ENCODE measurements around the gene KIF2C. TPM values are rescaled to one million over a fixed set of nuclear protein-coding genes. Genes with fewer than 3 reads are reported as not detected.
A peak's percentile ranks its signal among the peaks of the same experiment; 100 is the strongest.
"Not testable (repeated sequence)": the region's sequence is repeated elsewhere in the genome, so short reads cannot be mapped to it uniquely, and the experiment has no call there.

Gene KIF2C
- total RNA-seq, 1 donor from 2014 or later, result 26.0 TPM

DNA sequence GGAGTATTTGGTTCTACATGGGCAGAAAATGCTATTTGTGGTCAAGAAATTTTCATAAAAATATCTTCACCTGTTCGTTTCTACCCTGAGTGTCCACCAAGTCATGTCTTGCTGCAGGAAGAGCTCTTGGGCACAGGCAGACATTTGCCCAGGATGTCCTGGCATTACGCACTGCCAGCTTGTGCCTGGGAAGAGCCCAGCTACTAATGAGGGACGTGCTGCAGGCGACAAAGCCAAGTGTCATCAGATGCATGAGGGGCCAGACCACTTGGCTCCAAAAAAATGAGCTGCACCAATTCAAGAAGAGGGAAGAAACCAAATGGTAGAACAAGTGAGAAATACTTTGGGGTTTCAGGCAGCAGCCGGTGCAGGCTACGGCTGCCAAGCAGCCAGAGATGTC, 21.5 kb upstream of the KIF2C start:
- no peak for DNase-seq (ENCODE audit: low read depth, low spot score)

DNA sequence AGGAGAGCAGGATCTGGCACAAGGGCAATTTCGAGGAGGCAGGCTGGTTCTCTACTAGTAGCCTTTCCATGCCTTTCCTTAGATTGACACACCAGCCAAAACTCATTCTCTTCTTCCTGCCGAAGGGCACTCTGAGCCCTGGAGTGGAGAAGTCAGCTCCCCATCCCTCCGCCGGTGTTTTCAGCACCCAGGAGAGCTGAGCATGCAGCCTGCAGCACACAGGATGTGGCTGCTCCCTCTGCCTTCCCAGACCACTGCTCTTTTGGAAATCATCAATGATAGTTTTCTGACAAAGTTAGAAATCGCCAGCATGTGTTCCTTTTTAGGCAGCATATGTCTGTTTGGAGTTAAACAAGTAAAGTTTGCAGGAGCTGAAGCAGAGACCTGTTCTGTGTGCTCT, 20.3 kb upstream of the KIF2C start:
- no peak for DNase-seq (ENCODE audit: low read depth, low spot score)

GRCh38 chr1:44720281-44720680, 19.4 kb upstream of the KIF2C start:
- DNase-seq (ENCODE audit: low read depth, low spot score), result no peak

DNA sequence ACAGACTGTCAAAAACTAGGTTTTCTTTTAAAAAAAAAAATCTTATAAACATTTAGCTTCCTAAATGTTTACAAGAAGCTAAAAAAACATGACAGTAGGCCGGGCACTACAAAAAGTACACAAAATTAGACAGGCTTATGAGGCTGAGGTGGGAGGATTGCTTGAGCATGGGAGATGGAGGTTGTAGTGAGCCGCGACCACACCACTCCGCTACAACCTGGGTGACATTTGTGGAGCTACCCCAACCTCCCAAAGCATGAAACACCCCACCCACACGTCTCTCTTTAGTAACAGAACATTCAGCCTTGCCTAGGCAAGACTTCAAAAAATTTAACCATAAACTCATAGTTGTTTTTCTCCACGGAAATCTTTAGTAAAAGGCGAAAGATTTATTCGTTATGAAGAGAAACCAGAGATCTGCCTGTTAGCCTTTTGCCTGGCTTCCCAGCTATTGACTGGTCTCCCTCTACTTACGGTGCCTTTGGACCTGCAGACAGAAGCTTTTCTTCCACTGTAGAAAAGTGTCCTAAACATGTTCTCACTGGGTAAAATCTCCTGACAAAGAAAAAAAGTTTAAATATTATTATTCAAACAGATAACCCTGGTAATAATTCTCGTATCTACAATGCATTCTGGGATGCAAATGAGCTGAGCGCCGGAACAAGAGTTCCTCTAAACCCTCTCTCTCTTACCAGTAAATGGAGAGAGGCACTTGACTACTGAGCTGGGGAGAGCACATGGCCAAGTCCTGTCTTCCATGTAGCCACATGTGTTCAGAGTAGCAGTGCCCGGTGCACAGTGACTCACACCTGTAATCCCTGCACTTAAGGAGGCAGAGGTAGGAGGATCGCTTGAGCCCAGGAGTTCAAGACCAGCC, 17.9 kb upstream of the KIF2C start:
- DNase-seq (ENCODE audit: low read depth, low spot score), result no peak

DNA sequence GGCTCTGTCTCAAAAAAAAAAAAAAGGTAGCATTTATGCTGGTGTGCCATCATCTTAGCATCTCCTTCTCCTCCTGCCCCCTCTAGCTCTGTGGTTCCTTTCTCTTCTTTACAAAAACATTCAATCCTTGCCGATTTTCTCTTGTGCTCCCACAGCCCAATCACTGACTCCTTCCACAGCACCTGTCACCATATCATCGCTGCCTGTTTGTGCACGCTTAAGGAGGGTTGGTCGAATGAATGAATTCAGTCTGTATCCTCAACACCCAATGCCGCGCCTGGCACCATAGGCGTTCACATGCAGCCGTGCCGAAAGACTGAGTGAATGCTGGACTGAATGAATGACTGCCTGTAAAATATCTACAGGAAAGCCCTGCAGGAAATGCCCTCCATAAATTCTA, 16.6 kb upstream of the KIF2C start:
- no peak for DNase-seq (ENCODE audit: low read depth, low spot score)

DNA sequence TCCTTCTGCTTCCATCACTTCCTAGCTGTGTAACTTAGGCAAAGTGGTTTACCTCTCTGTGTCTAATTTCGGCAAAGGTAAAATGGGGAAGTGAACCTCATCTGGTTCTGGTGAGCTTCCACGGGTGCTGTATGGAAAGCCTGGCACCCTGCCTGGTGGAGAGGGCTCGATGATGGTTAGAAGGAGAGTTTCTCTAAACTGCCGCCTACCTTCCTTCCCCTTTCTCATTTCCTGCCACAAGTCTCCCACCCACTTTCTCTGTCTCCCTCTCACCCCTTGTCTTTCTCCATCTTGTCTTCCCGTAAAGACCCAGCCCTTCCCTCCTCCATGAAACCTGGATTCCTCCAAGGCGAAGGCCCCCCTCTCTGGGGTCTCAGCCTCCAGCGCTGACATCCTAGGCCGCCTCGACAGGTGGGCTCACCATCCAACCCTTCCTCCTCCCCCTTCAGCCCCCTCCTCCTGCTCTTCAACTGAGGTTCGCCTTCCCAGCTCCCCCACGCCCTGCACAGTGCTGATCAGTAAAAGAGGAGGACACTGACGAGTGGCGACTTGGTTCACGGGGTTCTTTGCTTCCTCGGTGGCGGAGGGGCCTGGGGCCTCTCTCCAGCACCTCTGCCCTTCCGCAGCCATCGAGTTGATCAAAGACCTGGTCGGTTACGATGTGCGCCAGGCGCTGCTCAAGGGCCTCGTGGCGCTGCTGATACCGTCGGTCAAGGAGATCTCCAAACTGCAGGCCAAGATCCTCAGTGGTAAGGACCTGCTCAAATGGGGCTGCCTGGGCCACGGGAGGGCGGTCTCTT, 15.9 kb upstream of the KIF2C start:
- DNase-seq (ENCODE audit: low read depth, low spot score), result no peak

DNA sequence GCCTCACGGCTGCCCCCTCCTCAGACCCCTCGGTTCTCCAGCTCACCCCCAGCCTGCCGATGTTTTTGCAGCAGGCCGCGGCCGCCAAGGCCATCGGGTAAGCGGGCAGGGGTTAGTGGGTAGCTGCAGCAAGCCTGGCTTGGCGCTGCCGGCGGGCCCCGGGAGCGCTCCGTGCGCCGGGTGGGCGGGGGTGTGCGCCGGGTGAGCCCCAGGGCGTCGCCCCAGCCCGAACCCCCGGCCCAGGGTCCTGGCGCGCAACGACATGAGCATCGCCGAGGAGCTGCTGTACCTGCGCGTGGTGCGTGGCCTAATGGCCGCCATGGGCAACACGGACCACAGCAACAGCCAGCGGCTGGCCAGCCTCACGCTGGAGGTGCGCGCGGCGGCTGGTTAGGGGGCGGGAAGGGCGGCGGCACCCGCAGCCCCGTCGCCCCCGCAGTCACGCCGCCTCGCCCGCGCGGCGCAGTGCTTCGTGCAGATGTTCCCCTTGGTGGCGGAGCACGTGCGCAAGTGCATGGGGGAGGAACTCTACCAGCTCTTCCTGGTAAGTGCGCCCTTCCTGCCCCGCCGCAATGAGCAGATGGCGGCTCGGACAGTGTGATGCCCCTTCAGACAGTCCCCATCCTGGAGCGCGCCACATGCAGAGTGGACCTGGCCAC, 15.2 kb upstream of the KIF2C start:
- DNase-seq (ENCODE audit: low read depth, low spot score), result no peak

- no peak for DNase-seq (ENCODE audit: low read depth, low spot score)
Observed at GRCh38 chr1:44724955-44725698, 14.5 kb upstream of the KIF2C start.

GRCh38 chr1:44730741-44731512, 8.7 kb upstream of the KIF2C start, which contains the start of gene RNU5D-1:
Gene RNU5D-1 (minus strand): TSS chr1:44731170.
- DNase-seq (ENCODE audit: low read depth, low spot score), result peak; percentile 86

DNA sequence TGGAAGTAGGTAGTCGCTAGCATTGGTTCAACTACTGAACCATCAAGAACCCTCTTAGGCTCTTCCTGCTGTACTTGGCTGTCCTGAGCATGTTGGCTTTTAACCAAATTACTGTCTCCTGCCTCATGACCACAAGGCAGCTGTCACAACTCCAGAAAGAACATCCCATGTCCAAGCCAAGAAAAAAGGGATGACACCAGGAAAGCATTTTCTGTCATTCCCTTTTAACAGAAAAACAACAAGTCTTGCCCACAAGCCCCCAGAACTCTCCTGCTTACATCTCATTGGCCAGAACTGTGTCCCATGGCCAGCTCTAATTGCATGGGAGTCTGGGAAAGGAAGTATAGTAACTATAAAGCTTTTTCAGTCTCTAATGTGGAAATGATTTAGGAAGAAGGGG, 6.3 kb upstream of the KIF2C start:
- no peak for DNase-seq (ENCODE audit: low read depth, low spot score)

DNA sequence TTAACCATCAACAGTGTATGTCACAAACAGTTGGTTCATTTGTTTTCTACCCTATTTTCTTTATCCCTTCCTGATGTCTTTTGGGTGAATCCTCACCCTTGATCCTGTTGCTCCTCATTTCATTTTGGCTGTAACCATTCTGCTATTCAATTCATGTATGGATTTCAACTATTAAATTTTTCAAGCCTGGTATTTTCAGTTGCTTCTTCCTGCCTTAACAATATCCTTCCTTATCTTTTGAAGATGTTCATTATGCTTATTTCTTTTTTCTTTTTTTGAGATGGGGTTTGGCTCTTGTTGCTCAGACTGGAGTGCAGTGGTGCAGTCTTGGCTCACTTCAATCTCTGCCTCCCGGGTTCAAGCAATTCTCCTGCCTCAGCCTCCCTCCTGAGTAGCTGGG, 5.9 kb upstream of the KIF2C start:
- DNase-seq (ENCODE audit: low read depth, low spot score), result no peak

DNA sequence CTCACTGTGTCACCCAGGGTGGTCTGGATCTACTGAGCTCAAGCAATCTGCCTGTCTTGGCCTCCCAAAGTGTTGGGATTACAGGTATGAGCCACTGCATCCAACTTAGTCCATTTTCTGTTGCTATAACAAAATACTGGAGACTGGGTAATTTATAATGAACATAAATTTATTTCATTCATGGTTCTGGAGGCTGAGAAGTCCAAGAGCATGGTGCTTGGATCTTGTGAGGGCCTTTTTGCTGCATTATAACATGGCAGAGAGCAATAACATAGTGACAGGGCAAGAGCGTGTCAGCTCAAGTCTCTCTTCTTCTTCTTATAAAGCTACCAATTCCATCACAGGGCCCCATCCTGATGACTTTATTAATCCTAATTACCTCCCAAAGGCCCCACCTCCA, 3.6 kb upstream of the KIF2C start:
- DNase-seq (ENCODE audit: low read depth, low spot score), result no peak

DNA sequence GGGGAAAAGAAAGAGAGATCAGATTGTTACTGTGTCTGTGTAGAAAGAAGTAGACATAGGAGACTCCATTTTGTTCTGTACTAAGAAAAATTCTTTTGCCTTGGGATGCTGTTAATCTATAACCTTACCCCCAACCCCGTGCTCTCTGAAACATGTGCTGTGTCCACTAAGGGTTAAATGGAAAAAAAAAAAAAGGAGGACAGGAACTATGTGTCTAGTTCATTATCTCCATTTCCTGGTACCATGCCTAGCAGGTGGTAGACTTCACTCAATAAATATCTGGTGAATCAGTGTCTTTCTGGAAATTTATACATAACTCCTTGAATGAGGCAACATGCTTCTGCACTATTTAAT, 707 bp upstream of the KIF2C start:
- not testable (repeated sequence) for DNase-seq (ENCODE audit: low read depth, low spot score)

DNA sequence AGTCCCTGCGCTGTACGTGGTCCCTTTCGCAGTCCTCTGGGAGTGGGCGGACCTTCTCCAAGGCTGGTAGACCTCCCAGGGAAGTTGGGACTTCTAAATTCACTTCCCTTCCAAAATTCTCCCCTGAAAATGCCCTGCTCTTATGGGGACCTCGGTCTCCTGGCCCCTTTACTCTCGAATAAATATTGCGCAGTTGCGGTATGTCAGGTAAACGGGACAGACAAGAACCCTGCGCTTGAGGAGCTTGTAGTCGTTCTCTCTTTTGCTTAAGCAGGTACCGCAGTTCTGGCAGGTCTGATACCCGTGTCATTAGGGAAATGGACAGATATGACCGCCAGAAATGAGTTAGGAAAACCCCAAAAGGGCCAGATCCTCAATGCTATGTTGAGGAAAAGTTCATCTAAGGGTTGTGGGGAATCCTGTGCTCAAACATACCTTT, 561 bp downstream of the KIF2C start:
- no peak for DNase-seq (ENCODE audit: low read depth, low spot score)

GRCh38 chr1:44743211-44743610, 3.6 kb downstream of the KIF2C start:
- DNase-seq (ENCODE audit: low read depth, low spot score), result no peak

- DNase-seq (ENCODE audit: low read depth, low spot score), result no peak
Observed at GRCh38 chr1:44747878-44748277, 8.2 kb downstream of the KIF2C start.

- DNase-seq (ENCODE audit: low read depth, low spot score), result no peak
Observed at GRCh38 chr1:44757420-44757819, 17.8 kb downstream of the KIF2C start.

- DNase-seq (ENCODE audit: low read depth, low spot score), result no peak
Observed at GRCh38 chr1:44759077-44759476, 19.4 kb downstream of the KIF2C start.

DNA sequence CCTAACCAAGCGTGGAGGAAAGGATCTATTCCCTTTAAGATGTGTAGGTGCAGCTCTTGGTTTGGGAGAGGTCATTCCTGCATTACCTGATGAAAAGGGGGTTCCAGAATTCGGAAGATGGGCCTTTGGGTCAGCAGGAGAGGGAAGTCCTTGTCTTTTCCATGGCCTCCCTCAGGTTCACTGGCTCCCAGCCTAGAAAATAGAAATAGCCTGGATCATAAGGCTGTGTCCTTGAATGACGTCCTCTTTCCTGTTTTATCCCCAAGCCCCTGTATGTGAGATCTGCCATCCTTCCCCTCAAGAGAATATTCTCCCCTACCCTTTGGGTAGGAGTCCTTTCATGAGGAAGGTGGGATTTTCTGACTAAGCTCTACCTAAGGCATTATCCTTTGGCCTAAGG, 21.2 kb downstream of the KIF2C start:
- DNase-seq (ENCODE audit: low read depth, low spot score), result no peak

- not testable (repeated sequence) for DNase-seq (ENCODE audit: low read depth, low spot score)
Observed at GRCh38 chr1:44766421-44766820, 26.8 kb downstream of the KIF2C start.
